Measurements from ENCODE around the gene BTF3L4. TPM values are rescaled to one million over a fixed set of nuclear protein-coding genes. Genes with fewer than 3 reads are reported as not detected.

Gene BTF3L4
- total and polyA plus RNA-seq, 9 donors: 37.8 to 73.9 (median 61.9) TPM

GRCh38 chr1:52096216-52096615, 40.1 kb downstream of the BTF3L4 start:
- Histone ChIP-seq H3K4me1 (ENCODE audit: insufficient read depth) (no peaks in the 10 kb centered on the region), H3K9me3 (no peaks in the 10 kb centered on the region), H3K27me3 (no peaks in the 10 kb centered on the region), H3K36me3 (no peaks in the 10 kb centered on the region), H3K27ac (no peak overlapping the region), H3K4me3 (no peak overlapping the region)
- TF ChIP-seq POLR2A (IDR thresholded peaks at IDR 0.05): no peak
- WGBS, 3 donors: 55 to 64% (median 60%) methylated on average over 8 of the region's 8 CpGs
- intact Hi-C loops (cut with DNase I): no loop called here
- no peak for DNase-seq

- intact Hi-C loops (cut with DNase I): no loop called here
- H3K9me3 ChIP-seq: no peaks in the 10 kb centered on the region
- no peaks in the 10 kb centered on the region for H3K36me3 ChIP-seq
- H3K27ac ChIP-seq: no peak overlapping the region
- 55 to 61% (median 57%) methylated on average over 8 of the region's 8 CpGs for WGBS, 3 donors
- TF ChIP-seq POLR2A (IDR thresholded peaks at IDR 0.05): no peak
- TF ChIP-seq CTCF (IDR thresholded peaks at IDR 0.05): no peak
- TF ChIP-seq EP300 (IDR thresholded peaks at IDR 0.05): no peak
- no peak overlapping the region for H3K4me3 ChIP-seq
- H3K27me3 ChIP-seq: no peaks in the 10 kb centered on the region
- no peaks in the 10 kb centered on the region for H3K4me1 ChIP-seq (ENCODE audit: insufficient read depth)
- no peak for DNase-seq
These were observed 42.2 kb downstream of the BTF3L4 start for GRCh38 chr1:52098139-52098871.

GRCh38 chr1:52102336-52103013, 46.4 kb downstream of the BTF3L4 start:
- DNase-seq: no peak
- Histone ChIP-seq H3K4me1 (ENCODE audit: insufficient read depth) (no peaks in the 10 kb centered on the region), H3K9me3 (no peaks in the 10 kb centered on the region), H3K4me3 (no peak overlapping the region), H3K27me3 (no peaks in the 10 kb centered on the region), H3K27ac (no peak overlapping the region), H3K36me3 (no peaks in the 10 kb centered on the region)
- WGBS, 3 donors: 97 to 100% (median 100%) methylated on average over 1 of the region's 1 CpG
- no peak for TF ChIP-seq POLR2A (IDR thresholded peaks at IDR 0.05)
- intact Hi-C loops (cut with DNase I): no loop called here

- H3K27me3 ChIP-seq: no peaks in the 10 kb centered on the region
- no peak overlapping the region for H3K4me3 ChIP-seq
- no peak overlapping the region for H3K27ac ChIP-seq
- no peak for DNase-seq
- no peaks in the 10 kb centered on the region for H3K4me1 ChIP-seq (ENCODE audit: insufficient read depth)
- H3K9me3 ChIP-seq: no peaks in the 10 kb centered on the region
- TF ChIP-seq EP300 (IDR thresholded peaks at IDR 0.05): no peak
- TF ChIP-seq POLR2A (IDR thresholded peaks at IDR 0.05): no peak
- no peak for TF ChIP-seq CTCF (IDR thresholded peaks at IDR 0.05)
- H3K36me3 ChIP-seq: no peaks in the 10 kb centered on the region
- intact Hi-C loops (cut with DNase I): loop anchor here in 1 of 4 donors (10.0 kb wide), 1 partner anchor 893 kb away; no protein-coding TSS in a partner anchor
These were observed 55.4 kb downstream of the BTF3L4 start for GRCh38 chr1:52111492-52111891.

GRCh38 chr1:52112489-52112888, 56.4 kb downstream of the BTF3L4 start:
- intact Hi-C loops (cut with DNase I): loop anchor here in 1 of 4 donors (10.0 kb wide), 1 partner anchor 892 kb away; no protein-coding TSS in a partner anchor
- H3K36me3 ChIP-seq: no peaks in the 10 kb centered on the region

More at GRCh38 chr1:52112489-52112888, 56.4 kb downstream of the BTF3L4 start:
- no peak overlapping the region for H3K4me3 ChIP-seq
- no peak overlapping the region for H3K27ac ChIP-seq
- no peak for DNase-seq
- no peaks in the 10 kb centered on the region for H3K9me3 ChIP-seq
- TF ChIP-seq CTCF (IDR thresholded peaks at IDR 0.05) (no peak), POLR2A (IDR thresholded peaks at IDR 0.05) (no peak), EP300 (IDR thresholded peaks at IDR 0.05) (no peak)
- no peaks in the 10 kb centered on the region for H3K4me1 ChIP-seq (ENCODE audit: insufficient read depth)
- no peaks in the 10 kb centered on the region for H3K27me3 ChIP-seq
- WGBS, 3 donors: 56 to 89% (median 79%) methylated on average over 3 of the region's 3 CpGs
